Spleen (tissue), 7 donors: ENCODE data around the gene HMCN2.

Experiments
- CTCF ChIP-seq, 11 experiments: fragments of 200-600 bp in 7 of 11; fragments of 450-650 bp in 4 of 11; sonication (generic) in 4 of 11; IDR thresholded peaks in 8 of 11; conservative IDR thresholded peaks in 3 of 11; 1 replicate in 7 of 11; 2 replicates in 4 of 11; pipeline versions ENCODE4 v1.4.0 to v1.8.0; 2016 to 2021; ENCODE audit warnings: antibody characterized with exemption in 11 of 11, inconsistent platforms in 4 of 11, mild to moderate bottlenecking in 1 of 11
- POLR2A ChIP-seq, 3 donors: fragments of 450-650 bp; IDR thresholded peaks; one replicate each; pipeline ENCODE4 v1.5.1; 2017; ENCODE audit warnings: antibody characterized with exemption in 3 of 3, mild to moderate bottlenecking in 1 of 3
- POLR2AphosphoS5 ChIP-seq, 3 donors: sonication (generic); formaldehyde crosslinking; IDR thresholded peaks; one replicate each; pipeline ENCODE4 v1.5.1; 2017; ENCODE audit warnings: antibody characterized with exemption in 3 of 3
- donor health status: DM: no; HTN: no; CAD: no; lungs with moderate emphysema.
- donor health status: DM: no; HTN: no; CAD: no.
- donor health status: DM: no; HTN: no; CAD: no.

- no peak for TF ChIP-seq CTCF (IDR thresholded peaks at IDR 0.05 in 8 of 11, conservative IDR thresholded peaks at IDR 0.05 in 3 of 11)
- TF ChIP-seq POLR2AphosphoS5 (IDR thresholded peaks at IDR 0.05): no peak
- TF ChIP-seq POLR2A (IDR thresholded peaks at IDR 0.05): no peak
Observed at GRCh38 chr9:130379649-130379970, 114.0 kb downstream of the HMCN2 start.
